Vagina (tissue), 2 donors: ENCODE data around the gene FGFBP3.

Experiments
- CTCF ChIP-seq, 3 experiments: fragments of 450-650 bp in 2 of 3; fragments of 200-600 bp in 1 of 3; sonication (generic) in 1 of 3; IDR thresholded peaks; one replicate each; pipeline ENCODE4 v1.5.1; 2017 to 2019; ENCODE audit warnings: antibody characterized with exemption in 3 of 3, mild to moderate bottlenecking in 2 of 3, moderate library complexity in 2 of 3
- POLR2A ChIP-seq, 2 donors: fragments of 450-650 bp; IDR thresholded peaks; one replicate each; pipeline ENCODE4 v1.6.1; 2017; ENCODE audit warnings: antibody characterized with exemption in 2 of 2, mild to moderate bottlenecking in 2 of 2, moderate library complexity in 2 of 2
- POLR2AphosphoS5 ChIP-seq, 2 donors: sonication (generic); formaldehyde crosslinking; IDR thresholded peaks; one replicate each; pipeline ENCODE4 v1.9.0; 2017; ENCODE audit warnings: antibody characterized with exemption in 2 of 2, mild to moderate bottlenecking in 2 of 2, low read depth in 1 of 2; ENCODE audit not compliant: insufficient read depth in 1 of 2

- TF ChIP-seq CTCF (IDR thresholded peaks at IDR 0.05), result no peak
- TF ChIP-seq POLR2A (IDR thresholded peaks at IDR 0.05), result no peak
- no peak for TF ChIP-seq POLR2AphosphoS5 (IDR thresholded peaks at IDR 0.05; ENCODE audit: insufficient read depth in 1 of 2, low read depth in 1 of 2)
These were observed 13.0 kb downstream of the FGFBP3 start for GRCh38 chr10:91896212-91896756.
